Kidney (tissue), 14 donors: ENCODE measurements around the gene FUT1. TPM values are rescaled to one million over a fixed set of nuclear protein-coding genes. Genes with fewer than 3 reads are reported as not detected.
"Not testable (repeated sequence)": the region's sequence is repeated elsewhere in the genome, so short reads cannot be mapped to it uniquely, and the experiment has no call there.

Source experiments
- DNase-seq, 5 donors: peaks; one replicate each; pipeline ENCODE4 v3.0.0-alpha.2; 2013 to 2020
- FAIRE-seq: peaks from 2 replicates; lab custom pipeline; 2012; peaks lifted over from hg19 to GRCh38; lab: Jason Lieb, UNC
- H3K27ac ChIP-seq, 2 donors: one replicate each; pipeline ENCODE4 v1.7.0; 2013; ENCODE audit warnings: low read depth in 2 of 2, low read length in 2 of 2, inconsistent platforms in 1 of 2
- H3K27me3 ChIP-seq: one replicate; pipeline ENCODE4 v1.7.1; 2013; ENCODE audit warnings: low read length, inconsistent platforms; ENCODE audit not compliant: control insufficient read depth, insufficient read depth
- H3K36me3 ChIP-seq, 3 donors: one replicate each; pipeline versions ENCODE4 v1.7.0 to v1.7.1; 2013; ENCODE audit warnings: low read length in 3 of 3, control low read depth in 1 of 3, inconsistent platforms in 1 of 3; ENCODE audit not compliant: insufficient read depth in 3 of 3, control insufficient read depth in 2 of 3
- H3K4me1 ChIP-seq, 3 donors: one replicate each; pipeline versions ENCODE4 v1.7.0 to v1.7.1; 2013; ENCODE audit warnings: low read length in 3 of 3, inconsistent platforms in 1 of 3, low read depth in 1 of 3; ENCODE audit not compliant: control insufficient read depth in 2 of 3, insufficient read depth in 2 of 3
- H3K4me3 ChIP-seq, 3 donors: one replicate each; pipeline versions ENCODE4 v1.7.0 to v1.8.1; 2013; ENCODE audit warnings: low read length in 3 of 3, control low read depth in 1 of 3, inconsistent platforms in 1 of 3
- H3K9ac ChIP-seq, 3 donors: one replicate each; pipeline versions ENCODE4 v1.7.0 to v1.7.1; 2013; ENCODE audit warnings: low read length in 3 of 3, control low read depth in 1 of 3, inconsistent platforms in 1 of 3
- H3K9me3 ChIP-seq, 3 donors: one replicate each; pipeline versions ENCODE4 v1.7.0 to v1.7.1; 2013; ENCODE audit warnings: low read length in 3 of 3, control low read depth in 1 of 3, inconsistent platforms in 1 of 3; ENCODE audit not compliant: control insufficient read depth in 2 of 3, insufficient read depth in 1 of 3
- intact Hi-C: fragments of 100-400 bp; cut with DNase I; formaldehyde crosslinking; loops from one replicate; pipeline ENCODE4 v1.11.1; 2022
- polyA plus RNA-seq: library from polyadenylated mRNA; stranded (reverse); fragments of 350-450 nt; fragmentation: Illumina TruSeq; extraction: RNeasy Lipid Tissue Mini Kit (QIAGEN cat#74804); gene quantifications from one replicate; pipeline ENCODE4 v1.2.3, GENCODE V29; 2014; ENCODE audit warnings: low read depth, low replicate concordance; ENCODE audit not compliant: insufficient read depth
- total RNA-seq: library from RNA; stranded (reverse); fragmentation: NEBNext Ultra II Directional; extraction: Animal tissue kit (Norgen Biotek cat#: 25700); gene quantifications from one replicate; pipeline ENCODE4 v1.2.1, GENCODE V29; 2021
- TF ChIP-seq, protein P1 (sequence below): IDR thresholded peaks from 3 replicates; pipeline ENCODE4 v1.5.1; 2012; ENCODE audit warnings: mild to moderate bottlenecking, moderate library complexity, borderline replicate concordance; ENCODE audit not compliant: insufficient read depth; ENCODE audit errors: extremely low read depth
- donor health status: control.
- donor health status: control.
- donor health status: control.
- donor health status: control.
- donor health status: control.
- donor health status: DM: yes; HTN: yes; CAD: no.
- donor health status: Normal renal cell carcinoma (clear cell type).

The FUT1 gene
- total and polyA plus RNA-seq, 2 donors from 2014 or later, result 2.3 to 4.3 TPM

DNA sequence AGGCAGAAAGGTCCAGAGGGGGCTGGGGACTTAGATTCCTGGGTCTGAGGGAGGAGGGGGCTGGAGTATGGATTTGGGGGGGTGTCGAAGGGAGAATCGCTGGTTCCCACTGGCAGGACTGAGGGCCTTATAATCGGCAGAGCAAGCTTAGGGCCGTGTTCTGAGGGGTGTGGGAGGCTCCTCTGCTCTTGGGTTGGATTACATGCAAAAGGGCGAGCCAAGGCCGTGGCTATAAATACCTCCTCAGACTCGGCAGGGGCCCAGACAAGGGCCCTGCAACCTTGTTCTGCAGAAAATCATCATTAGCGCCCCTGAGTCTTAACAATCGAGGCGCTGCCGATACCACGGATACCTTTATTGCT, 32.2 kb downstream of the FUT1 start:
- TF ChIP-seq, protein P1, sequence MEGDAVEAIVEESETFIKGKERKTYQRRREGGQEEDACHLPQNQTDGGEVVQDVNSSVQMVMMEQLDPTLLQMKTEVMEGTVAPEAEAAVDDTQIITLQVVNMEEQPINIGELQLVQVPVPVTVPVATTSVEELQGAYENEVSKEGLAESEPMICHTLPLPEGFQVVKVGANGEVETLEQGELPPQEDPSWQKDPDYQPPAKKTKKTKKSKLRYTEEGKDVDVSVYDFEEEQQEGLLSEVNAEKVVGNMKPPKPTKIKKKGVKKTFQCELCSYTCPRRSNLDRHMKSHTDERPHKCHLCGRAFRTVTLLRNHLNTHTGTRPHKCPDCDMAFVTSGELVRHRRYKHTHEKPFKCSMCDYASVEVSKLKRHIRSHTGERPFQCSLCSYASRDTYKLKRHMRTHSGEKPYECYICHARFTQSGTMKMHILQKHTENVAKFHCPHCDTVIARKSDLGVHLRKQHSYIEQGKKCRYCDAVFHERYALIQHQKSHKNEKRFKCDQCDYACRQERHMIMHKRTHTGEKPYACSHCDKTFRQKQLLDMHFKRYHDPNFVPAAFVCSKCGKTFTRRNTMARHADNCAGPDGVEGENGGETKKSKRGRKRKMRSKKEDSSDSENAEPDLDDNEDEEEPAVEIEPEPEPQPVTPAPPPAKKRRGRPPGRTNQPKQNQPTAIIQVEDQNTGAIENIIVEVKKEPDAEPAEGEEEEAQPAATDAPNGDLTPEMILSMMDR, result no peak
- H3K36me3 ChIP-seq, result no peaks in the 10 kb centered on the region
- H3K27me3 ChIP-seq, result no peaks in the 10 kb centered on the region
- H3K9me3 ChIP-seq, result no peaks in the 10 kb centered on the region
- no peak for FAIRE-seq
- H3K9ac ChIP-seq, result peak overlapping the region in 2 of 3 donors; percentile 5 to 26
- DNase-seq, result peak in 1 of 5 donors; percentile 80
- peak overlapping the region in 2 of 3 donors; percentile 77 to 91 for H3K4me3 ChIP-seq
- peak overlapping the region in 1 of 2 donors; percentile 45 for H3K27ac ChIP-seq
- intact Hi-C loops, result no loop called here
- H3K4me1 ChIP-seq, result peaks cover 0 to 14% (median 0%) of the 10 kb centered on the region in 3 donors

DNA sequence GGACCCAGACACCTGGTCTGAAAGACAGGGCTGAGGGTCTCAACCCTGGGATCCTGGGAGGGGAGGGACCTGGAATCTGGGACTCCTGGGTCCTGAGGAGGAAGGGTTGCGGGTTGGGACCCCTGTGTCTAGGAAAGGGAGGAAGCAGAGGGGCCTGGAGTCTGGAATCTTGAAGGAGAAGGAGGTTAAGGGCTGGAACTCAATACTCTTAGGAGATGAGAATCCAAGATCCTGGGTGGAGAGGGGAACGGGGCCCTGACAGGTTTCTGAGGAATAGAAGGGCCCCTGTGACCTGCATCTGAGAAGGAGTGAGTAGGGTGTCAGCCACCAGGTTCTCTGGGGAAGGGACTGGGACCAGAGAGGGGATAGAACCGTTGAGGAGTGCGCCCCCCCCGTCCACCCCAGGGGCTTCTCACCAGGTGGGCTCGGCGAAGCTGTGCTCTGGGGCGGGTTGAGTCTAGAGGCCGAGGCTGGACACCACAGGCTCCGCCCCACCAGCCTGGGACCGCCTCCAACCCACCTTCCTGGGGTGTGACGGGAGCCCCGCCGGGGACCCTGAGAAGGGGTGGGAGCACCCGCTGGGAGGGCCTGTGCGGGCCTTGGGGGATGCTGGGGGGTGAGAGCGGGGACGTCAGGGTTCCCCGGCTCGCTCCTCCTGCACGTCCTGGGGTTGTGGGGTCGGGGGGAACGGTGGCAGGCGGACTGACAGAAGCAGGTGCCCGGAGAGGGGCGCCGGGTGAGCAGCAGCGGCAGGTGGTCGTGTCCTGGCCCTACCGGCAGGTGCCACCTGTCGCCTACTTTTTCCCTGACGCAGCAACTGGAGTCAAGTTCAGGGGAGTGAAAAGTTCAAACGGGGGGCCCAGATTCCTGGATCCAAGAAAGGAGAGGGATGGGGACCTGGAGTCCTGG, 32.9 kb downstream of the FUT1 start, which contains the start of gene MAMSTR:
Gene MAMSTR, minus strand, starts transcription at position 463 of the 909 bp plus-strand sequence. CDS start 694 bp downstream, outside the sequence.
- DNase-seq (peak; percentile 77 to 91 (median 83)), FAIRE-seq (no peak)
- Histone ChIP-seq H3K4me3 (peak within 1 kb of the TSS in 2 of 3 donors; percentile 77 to 91), H3K9ac (peak within 1 kb of the TSS in 2 of 3 donors; percentile 5 to 26), H3K27me3 (no peaks in the 10 kb centered on the region), H3K36me3 (no peaks in the 10 kb centered on the region), H3K27ac (peak within 1 kb of the TSS in 1 of 2 donors; percentile 45), H3K4me1 (peaks cover 0 to 18% (median 0%) of the 10 kb centered on the region in 3 donors), H3K9me3 (no peaks in the 10 kb centered on the region)
- intact Hi-C loops, result no loop called here
- TF ChIP-seq, protein P1, result no peak

DNA sequence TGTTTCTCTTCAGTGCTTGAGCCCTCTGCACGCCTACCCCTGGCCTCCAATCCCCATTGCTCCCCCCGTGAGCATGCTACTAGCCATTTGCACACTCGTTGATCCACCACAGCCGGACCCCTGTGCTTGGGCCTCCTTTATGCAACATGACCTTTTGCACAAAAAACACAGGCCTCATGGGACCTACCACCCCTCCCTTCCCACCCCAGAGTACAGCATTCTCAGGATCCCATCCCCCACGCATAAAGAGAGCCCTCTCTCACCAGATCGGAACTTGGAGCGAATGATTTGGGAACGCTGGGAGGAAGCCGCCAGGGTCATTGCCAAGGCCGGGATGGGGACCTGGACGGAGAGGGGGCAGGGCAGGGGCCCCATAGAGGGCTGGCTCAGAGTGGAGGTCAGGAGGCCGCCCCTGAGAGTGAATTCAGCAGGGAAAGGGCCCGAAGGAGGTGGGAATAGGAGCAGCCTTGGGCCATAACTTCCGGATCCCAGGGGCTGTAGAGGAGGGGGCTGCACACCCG, 33.7 kb downstream of the FUT1 start:
- Histone ChIP-seq H3K9ac (no peak overlapping the region), H3K27ac (peak overlapping the region in 1 of 2 donors; percentile 17), H3K4me3 (peak overlapping the region in 1 of 3 donors; percentile 21), H3K27me3 (no peaks in the 10 kb centered on the region), H3K36me3 (no peaks in the 10 kb centered on the region), H3K9me3 (no peaks in the 10 kb centered on the region), H3K4me1 (peaks cover 0 to 14% (median under 1%) of the 10 kb centered on the region in 3 donors)
- FAIRE-seq (no peak), DNase-seq (peak in 4 of 5 donors; percentile 54 to 85 (median 78))
- intact Hi-C loops, result no loop called here
- TF ChIP-seq, protein P1, result no peak

DNA sequence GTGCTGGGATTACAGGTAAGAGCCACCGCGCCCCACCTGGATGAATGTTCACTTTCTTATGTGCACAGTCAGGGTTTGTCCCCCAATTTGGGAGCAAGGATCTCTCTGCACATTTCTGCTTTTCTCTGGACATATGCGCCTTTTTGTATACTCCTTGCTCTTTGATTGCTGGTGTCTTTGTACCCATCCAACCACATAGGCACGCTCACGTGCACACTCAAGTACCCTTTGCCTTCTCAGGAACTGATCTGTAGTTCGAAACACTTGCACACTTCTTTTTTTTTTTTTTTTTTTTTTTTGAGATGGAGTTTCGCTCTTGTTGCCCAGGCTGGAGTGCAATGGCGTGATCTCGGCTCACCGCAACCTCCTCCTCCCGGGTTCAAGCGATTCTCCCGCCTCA, 34.3 kb downstream of the FUT1 start:
- H3K36me3 ChIP-seq, H3K4me3 ChIP-seq, intact Hi-C loops, H3K27ac ChIP-seq, FAIRE-seq, H3K27me3 ChIP-seq, DNase-seq, H3K9ac ChIP-seq, H3K9me3 ChIP-seq: not testable (repeated sequence)
- H3K4me1 ChIP-seq, result peaks cover 0 to 18% (median 7%) of the 10 kb centered on the region in 3 donors
